AG04450 (cell line): ENCODE data around the gene GSX1. TPM values are rescaled to one million over a fixed set of nuclear protein-coding genes. Genes with fewer than 3 reads are reported as not detected.

Source experiments
- CTCF ChIA-PET: fragments of 300-600, 350-600 bp; formaldehyde crosslinking; extraction: SDS; loops from one replicate; lab custom pipeline; 2022; ENCODE audit warnings: antibody characterized with exemption, inconsistent platforms; lab: Charles Lee
- POLR2A ChIA-PET: fragments of 350-600 bp; formaldehyde crosslinking; extraction: SDS; loops from one replicate; lab custom pipeline; 2021; ENCODE audit warnings: antibody characterized with exemption, inconsistent platforms; lab: Yijun Ruan, JAX
- DNase-seq: peaks from one replicate; pipeline ENCODE4 v3.0.0-alpha.2; 2011; ENCODE audit warnings: low read depth, low spot score
- H3K27ac ChIP-seq: one replicate; pipeline ENCODE4 v1.5.1; 2012; ENCODE audit warnings: low read depth, low read length, control low read depth
- H3K27me3 ChIP-seq: one replicate; pipeline ENCODE4 v1.6.0; 2012; ENCODE audit warnings: low read length; ENCODE audit not compliant: control insufficient read depth, insufficient read depth
- H3K4me3 ChIP-seq: 2 replicates; pipeline ENCODE4 v1.5.1; 2011; ENCODE audit warnings: mild to moderate bottlenecking, low read depth, low read length, control low read depth
- H3K9me3 ChIP-seq: 2 replicates; pipeline ENCODE4 v1.5.1; 2012; ENCODE audit warnings: low read length; ENCODE audit not compliant: control insufficient read depth, insufficient read depth
- CTCF ChIP-seq: IDR thresholded peaks from 2 replicates; pipeline ENCODE4 v1.5.1; 2011; ENCODE audit warnings: low read depth, low read length, control low read depth, inconsistent platforms
- polyA plus RNA-seq: library from polyadenylated mRNA; depleted of rRNA; stranded (reverse); fragments of >200 nt; gene quantifications from 2 replicates; pipeline ENCODE4 v1.2.3, GENCODE V29; 2011

GSX1 gene
- polyA plus RNA-seq, 1 experiment = not detected

- no peaks in the 10 kb centered on the region for H3K9me3 ChIP-seq
- H3K4me3 ChIP-seq = no peak overlapping the region
- H3K27me3 ChIP-seq = no peaks in the 10 kb centered on the region
- ChIA-PET POLR2A (no interaction called here), CTCF (no interaction called here)
- no peak for TF ChIP-seq CTCF
- no peak overlapping the region for H3K27ac ChIP-seq
- no peak for DNase-seq
Measured at GRCh38 chr13:27765650-27766049, 26.6 kb upstream of the GSX1 start.

GRCh38 chr13:27770809-27771208, 21.5 kb upstream of the GSX1 start:
- Histone ChIP-seq H3K4me3 (no peak overlapping the region), H3K27ac (no peak overlapping the region), H3K27me3 (peaks cover 2% of the 10 kb centered on the region), H3K9me3 (no peaks in the 10 kb centered on the region)
- CTCF ChIA-PET = interaction anchor here (0.7 to 1.1 kb wide), 2 partner anchors 15 to 841 kb away, joined by 3 read pairs; no protein-coding TSS in a partner anchor
- TF ChIP-seq CTCF = peak; percentile 39
- POLR2A ChIA-PET = no interaction called here
- DNase-seq = no peak

GRCh38 chr13:27772651-27773425, 19.4 kb upstream of the GSX1 start:
- ChIA-PET CTCF (interaction anchor here (0.8 kb wide), 1 partner anchor 54 kb away, joined by 3 read pairs; no protein-coding TSS in a partner anchor), POLR2A (no interaction called here)
- Histone ChIP-seq H3K27me3 (peaks cover 7% of the 10 kb centered on the region), H3K9me3 (no peaks in the 10 kb centered on the region), H3K27ac (no peak overlapping the region), H3K4me3 (no peak overlapping the region)
- no peak for TF ChIP-seq CTCF
- no peak for DNase-seq

- Histone ChIP-seq H3K27me3 (peaks cover 9% of the 10 kb centered on the region), H3K4me3 (no peak overlapping the region), H3K27ac (no peak overlapping the region), H3K9me3 (no peaks in the 10 kb centered on the region)
- CTCF ChIA-PET = interaction anchor here (1.1 kb wide), 1 partner anchor 52 kb away, joined by 3 read pairs; no protein-coding TSS in a partner anchor
- no peak for DNase-seq
- TF ChIP-seq CTCF = no peak
- POLR2A ChIA-PET = no interaction called here
Measured at GRCh38 chr13:27774169-27774568, 18.1 kb upstream of the GSX1 start.

GRCh38 chr13:27774651-27775050, 17.6 kb upstream of the GSX1 start:
- no peak for TF ChIP-seq CTCF
- H3K4me3 ChIP-seq = no peak overlapping the region
- H3K27ac ChIP-seq = no peak overlapping the region
- no peak for DNase-seq
- peaks cover 9% of the 10 kb centered on the region for H3K27me3 ChIP-seq
- ChIA-PET CTCF (interaction anchor here (1.1 kb wide), 1 partner anchor 52 kb away, joined by 3 read pairs; no protein-coding TSS in a partner anchor), POLR2A (no interaction called here)
- H3K9me3 ChIP-seq = no peaks in the 10 kb centered on the region
